BLaER1 (cell line): Measurements from ENCODE around the gene B2M.
"Not testable (repeated sequence)": the region's sequence is repeated elsewhere in the genome, so short reads cannot be mapped to it uniquely, and the experiment has no call there.

Experiments
- H3K27ac ChIP-seq: shearing (Covaris generic); formaldehyde crosslinking; 2 replicates; pipeline ENCODE4 v1.8.1; 2022
- H3K27me3 ChIP-seq: shearing (Covaris generic); formaldehyde crosslinking; 2 replicates; pipeline ENCODE4 v1.8.1; 2022
- H3K36me3 ChIP-seq: shearing (Covaris generic); formaldehyde crosslinking; 2 replicates; pipeline ENCODE4 v1.8.1; 2022
- H3K4me1 ChIP-seq: shearing (Covaris generic); formaldehyde crosslinking; 2 replicates; pipeline ENCODE4 v1.8.1; 2022
- H3K4me2 ChIP-seq: shearing (Covaris generic); formaldehyde crosslinking; 2 replicates; pipeline ENCODE4 v1.8.1; 2022
- H3K4me3 ChIP-seq: shearing (Covaris generic); formaldehyde crosslinking; 2 replicates; pipeline ENCODE4 v1.8.1; 2022
- H3K9ac ChIP-seq: shearing (Covaris generic); formaldehyde crosslinking; 2 replicates; pipeline ENCODE4 v1.8.1; 2022
- H3K9me3 ChIP-seq: shearing (Covaris generic); formaldehyde crosslinking; 2 replicates; pipeline ENCODE4 v1.8.1; 2022
- H4K20me1 ChIP-seq: shearing (Covaris generic); formaldehyde crosslinking; 2 replicates; pipeline ENCODE4 v1.8.1; 2022
- Cebpa-rat ChIP-seq: shearing (Covaris generic); IDR thresholded peaks from 2 replicates; pipeline ENCODE4 v1.8.1; 2022

Gene B2M

DNA sequence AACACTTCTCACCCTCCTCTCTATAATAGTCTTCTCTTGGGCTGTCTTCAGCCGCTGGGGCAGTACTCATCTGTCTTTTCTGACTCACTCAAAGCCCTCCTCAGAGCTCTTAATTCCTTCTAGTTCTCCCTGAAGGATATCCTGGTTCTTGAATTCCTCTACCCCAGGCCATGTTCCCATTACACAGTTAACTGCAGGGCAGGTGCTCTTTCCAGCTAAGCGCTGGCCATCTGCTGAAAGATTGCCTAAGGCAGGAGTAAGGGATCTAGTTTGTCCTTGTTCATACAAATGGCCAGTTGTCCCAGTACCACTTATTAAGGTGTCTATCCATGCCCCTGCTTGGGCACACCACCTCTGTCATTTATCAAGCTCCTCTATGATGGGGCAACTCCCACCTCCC is 37.7 kb upstream of the B2M start:
- H4K20me1 ChIP-seq: no peaks in the 10 kb centered on the region
- H3K4me1 ChIP-seq: peaks cover 25% of the 10 kb centered on the region
- no peak for TF ChIP-seq Cebpa-rat
- H3K9me3 ChIP-seq: no peaks in the 10 kb centered on the region
- H3K36me3 ChIP-seq: no peaks in the 10 kb centered on the region
- H3K27me3 ChIP-seq: no peaks in the 10 kb centered on the region
- H3K4me2 ChIP-seq: no peak overlapping the region
- H3K4me3 ChIP-seq: no peak overlapping the region
- no peak overlapping the region for H3K27ac ChIP-seq
- H3K9ac ChIP-seq: no peak overlapping the region

DNA sequence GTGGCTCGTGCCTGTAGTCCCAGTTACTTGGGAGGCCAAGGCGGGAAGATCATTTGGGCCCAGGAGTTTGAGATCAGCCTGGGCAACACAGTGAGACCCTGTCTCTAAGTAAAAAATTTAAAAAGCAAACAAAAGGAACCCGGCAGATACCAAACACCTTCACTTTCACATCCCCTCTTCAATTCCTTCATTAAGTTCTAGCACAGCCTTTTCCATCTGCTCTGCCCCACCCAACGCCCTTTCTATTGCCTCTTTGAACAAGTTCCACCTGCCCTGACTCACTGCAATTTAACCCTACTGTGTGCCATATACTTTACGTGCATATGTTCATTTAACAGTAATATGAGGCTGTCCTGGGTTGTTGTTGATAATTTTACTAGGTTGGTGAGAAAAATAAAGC is 35.4 kb upstream of the B2M start:
- Histone ChIP-seq H3K27ac (no peak overlapping the region), H3K36me3 (no peaks in the 10 kb centered on the region)
- TF ChIP-seq Cebpa-rat: no peak

GRCh38 chr15:44676676-44677075 is 34.6 kb upstream of the B2M start:
- Histone ChIP-seq H3K27ac (no peak overlapping the region), H3K27me3 (no peaks in the 10 kb centered on the region), H3K36me3 (no peaks in the 10 kb centered on the region), H3K9ac (no peak overlapping the region), H3K9me3 (no peaks in the 10 kb centered on the region), H3K4me2 (no peak overlapping the region), H4K20me1 (no peaks in the 10 kb centered on the region), H3K4me3 (no peak overlapping the region), H3K4me1 (peaks cover 14% of the 10 kb centered on the region)
- no peak for TF ChIP-seq Cebpa-rat

More for the DNA sequence above, 35.4 kb upstream of the B2M start:
- Histone ChIP-seq H3K9me3 (no peaks in the 10 kb centered on the region), H3K4me1 (peaks cover 14% of the 10 kb centered on the region), H3K27me3 (no peaks in the 10 kb centered on the region), H3K9ac (no peak overlapping the region), H4K20me1 (no peaks in the 10 kb centered on the region), H3K4me2 (no peak overlapping the region), H3K4me3 (no peak overlapping the region)

- Histone ChIP-seq H3K36me3 (no peaks in the 10 kb centered on the region), H3K4me2 (no peak overlapping the region), H3K4me3 (no peak overlapping the region), H3K9ac (no peak overlapping the region), H3K27me3 (no peaks in the 10 kb centered on the region), H3K4me1 (peaks cover 20% of the 10 kb centered on the region), H3K27ac (no peak overlapping the region), H3K9me3 (no peaks in the 10 kb centered on the region), H4K20me1 (no peaks in the 10 kb centered on the region)
- no peak for TF ChIP-seq Cebpa-rat
Observed at GRCh38 chr15:44682211-44682610, 29.1 kb upstream of the B2M start.

DNA sequence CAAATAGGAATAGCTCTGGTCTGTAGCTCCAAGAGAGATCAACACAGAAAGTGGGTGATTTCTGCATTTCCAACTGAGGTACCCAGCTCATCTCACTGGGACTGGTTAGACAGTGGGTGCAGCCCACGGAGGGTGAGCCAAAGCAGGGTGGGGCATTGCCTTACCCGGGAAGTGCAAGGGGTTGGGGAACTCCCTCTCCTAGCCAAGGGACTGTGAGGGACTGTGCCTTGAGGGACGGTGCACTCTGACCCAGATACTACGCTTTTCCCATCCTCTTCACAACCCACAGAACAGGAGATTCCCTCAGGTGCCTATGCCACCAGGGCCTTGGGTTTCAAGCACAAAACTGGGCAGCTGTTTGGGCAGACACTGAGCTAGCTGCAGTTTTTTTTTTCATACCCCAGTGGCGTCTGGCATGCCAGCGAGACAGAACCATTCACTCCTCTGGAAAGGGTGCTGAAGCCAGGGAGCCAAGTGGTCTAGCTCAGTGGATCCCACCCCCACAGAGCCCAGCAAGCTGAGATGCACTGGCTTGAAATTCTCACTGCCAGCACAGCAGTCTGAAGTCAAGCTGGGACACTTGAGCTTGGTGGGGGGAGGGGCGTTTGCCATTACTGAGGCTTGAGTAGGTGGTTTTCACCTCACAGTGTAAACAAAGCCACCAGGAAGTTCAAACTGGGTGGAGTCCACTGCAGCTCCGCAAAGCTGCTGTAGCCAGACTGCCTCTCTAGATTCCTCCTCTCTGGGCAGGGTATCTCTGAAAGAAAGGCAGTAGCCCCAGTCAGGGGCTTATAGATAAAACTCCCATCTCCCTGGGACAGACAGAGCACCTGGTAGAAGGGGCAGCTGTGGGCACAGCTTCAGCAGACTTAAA is 28.3 kb upstream of the B2M start:
- H3K36me3 ChIP-seq, H3K9me3 ChIP-seq, H3K4me3 ChIP-seq, H3K9ac ChIP-seq, H4K20me1 ChIP-seq, H3K27me3 ChIP-seq: not testable (repeated sequence)
- peaks cover 12% of the 10 kb centered on the region; the same call in 1 of the 2 replicates for H3K4me1 ChIP-seq
- H3K4me2 ChIP-seq: peak overlapping the region; percentile 33
- peak overlapping the region; percentile 53; the same call in 1 of the 2 replicates for H3K27ac ChIP-seq

DNA sequence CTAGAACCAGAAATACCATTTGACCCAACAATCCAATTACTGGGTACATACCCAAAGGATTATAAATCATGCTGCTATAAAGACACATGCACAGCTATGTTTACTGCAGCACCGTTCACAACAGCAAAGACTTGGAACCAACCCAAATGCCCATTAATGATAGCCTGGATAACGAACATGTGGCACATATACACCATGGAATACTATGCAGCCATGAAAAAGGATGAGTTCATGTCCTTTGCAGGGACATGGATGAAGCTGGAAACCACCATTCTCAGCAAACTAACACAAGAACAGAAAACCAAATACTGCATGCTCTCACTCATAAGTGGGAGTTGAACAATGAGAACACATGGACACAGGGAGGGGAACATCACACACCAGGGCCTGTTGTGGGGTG is 22.0 kb upstream of the B2M start:
- not testable (repeated sequence) for H3K4me1 ChIP-seq, H3K9ac ChIP-seq, H3K27ac ChIP-seq, H3K4me3 ChIP-seq, H3K9me3 ChIP-seq, H4K20me1 ChIP-seq, H3K27me3 ChIP-seq, H3K4me2 ChIP-seq, H3K36me3 ChIP-seq

DNA sequence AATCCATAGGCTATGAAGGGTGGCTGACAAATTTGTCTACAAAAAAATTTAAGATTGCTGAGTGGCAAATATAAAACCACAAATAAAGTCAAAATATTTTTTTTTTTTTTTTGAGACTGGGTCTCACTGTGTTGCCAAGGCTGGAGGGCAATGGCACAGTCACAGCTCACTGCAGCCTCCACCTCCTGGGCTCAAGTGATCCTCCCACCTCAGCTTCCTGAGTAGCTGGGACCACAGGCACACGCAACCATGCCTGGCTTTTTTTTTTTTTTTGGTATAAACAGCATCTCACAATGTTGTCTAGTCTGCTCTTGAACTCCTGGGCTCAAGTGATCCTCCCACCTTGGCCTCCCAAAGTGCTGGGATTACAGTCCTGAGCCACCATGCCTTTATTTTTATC is 21.1 kb upstream of the B2M start:
- H3K9ac ChIP-seq, H3K27me3 ChIP-seq, H3K4me1 ChIP-seq, H4K20me1 ChIP-seq, H3K4me3 ChIP-seq, H3K27ac ChIP-seq, H3K9me3 ChIP-seq, H3K36me3 ChIP-seq: not testable (repeated sequence)
- 0 out of 2 replicates have a peak overlapping the region, but pooled peaks have one; percentile 19 for H3K4me2 ChIP-seq

GRCh38 chr15:44692659-44693058 is 18.7 kb upstream of the B2M start:
- Histone ChIP-seq H3K9me3 (peaks cover 8% of the 10 kb centered on the region; the same call in 1 of the 2 replicates), H3K4me2 (no peak overlapping the region), H3K4me3 (no peak overlapping the region), H3K27ac (no peak overlapping the region), H3K4me1 (peaks cover 5% of the 10 kb centered on the region), H3K36me3 (no peaks in the 10 kb centered on the region), H4K20me1 (no peaks in the 10 kb centered on the region), H3K9ac (no peak overlapping the region), H3K27me3 (no peaks in the 10 kb centered on the region)
- TF ChIP-seq Cebpa-rat: no peak

GRCh38 chr15:44694416-44694815 is 16.9 kb upstream of the B2M start:
- H3K36me3 ChIP-seq: no peaks in the 10 kb centered on the region
- H4K20me1 ChIP-seq: no peaks in the 10 kb centered on the region
- H3K27ac ChIP-seq: no peak overlapping the region
- no peak overlapping the region for H3K4me3 ChIP-seq
- H3K9me3 ChIP-seq: peaks cover 4% of the 10 kb centered on the region
- H3K4me2 ChIP-seq: no peak overlapping the region
- no peak overlapping the region for H3K9ac ChIP-seq
- no peak for TF ChIP-seq Cebpa-rat
- H3K27me3 ChIP-seq: no peaks in the 10 kb centered on the region
- H3K4me1 ChIP-seq: peaks cover 5% of the 10 kb centered on the region

GRCh38 chr15:44695294-44695693 is 16.0 kb upstream of the B2M start:
- Histone ChIP-seq H3K4me2 (no peak overlapping the region), H3K4me1 (peaks cover 3% of the 10 kb centered on the region), H3K27me3 (no peaks in the 10 kb centered on the region), H3K9ac (no peak overlapping the region), H3K9me3 (peaks cover 10% of the 10 kb centered on the region), H4K20me1 (no peaks in the 10 kb centered on the region), H3K4me3 (no peak overlapping the region), H3K27ac (no peak overlapping the region), H3K36me3 (no peaks in the 10 kb centered on the region)
- TF ChIP-seq Cebpa-rat: no peak

- H3K36me3 ChIP-seq: no peaks in the 10 kb centered on the region
- H4K20me1 ChIP-seq: no peaks in the 10 kb centered on the region
- H3K27ac ChIP-seq: no peak overlapping the region
- H3K4me2 ChIP-seq: no peak overlapping the region
- no peak overlapping the region for H3K9ac ChIP-seq
- H3K4me1 ChIP-seq: no peaks in the 10 kb centered on the region
- no peak for TF ChIP-seq Cebpa-rat
- H3K4me3 ChIP-seq: no peak overlapping the region
- H3K27me3 ChIP-seq: no peaks in the 10 kb centered on the region
- peaks cover 28% of the 10 kb centered on the region for H3K9me3 ChIP-seq
Observed at GRCh38 chr15:44697014-44697413, 14.3 kb upstream of the B2M start.
